ENCODE results near the gene FILIP1L. TPM values are rescaled to one million over a fixed set of nuclear protein-coding genes. Genes with fewer than 3 reads are reported as not detected.

FILIP1L gene
- total RNA-seq, 1 experiment from 2014 or later = 0.07 TPM

GRCh38 chr3:99858469-99858868 lies 255.8 kb downstream of the FILIP1L start:
- Histone ChIP-seq H3K9me3 (ENCODE audit: control insufficient read depth, low read depth, low read length) (no peaks in the 10 kb centered on the region), H2BK15ac (ENCODE audit: low read depth, low read length) (no peak overlapping the region), H3T11ph (ENCODE audit: low read length) (no peak overlapping the region), H2BK120ac (ENCODE audit: low read depth, low read length, poor library complexity, severe bottlenecking) (no peak overlapping the region), H3K79me2 (ENCODE audit: insufficient read depth, low read length) (peaks cover 2% of the 10 kb centered on the region; the same call in 1 of the 2 replicates), H2BK5ac (ENCODE audit: insufficient read length, low read length) (no peak overlapping the region), H3K23me2 (ENCODE audit: insufficient read length, low read depth, low read length, poor library complexity, severe bottlenecking) (no peaks in the 10 kb centered on the region), H3K27ac (ENCODE audit: insufficient read length, low read depth, low read length) (no peak overlapping the region), H3K4me1 (ENCODE audit: insufficient read depth, low read length) (peaks cover 7% of the 10 kb centered on the region; the same call in 1 of the 2 replicates), H4K91ac (ENCODE audit: insufficient read length, low read depth, low read length) (no peak overlapping the region), H4K8ac (replicated peaks; ENCODE audit: insufficient read length, low read depth, low read length) (no peak overlapping the region), H3K14ac (ENCODE audit: insufficient read depth, low read length) (no peak overlapping the region), H4K5ac (ENCODE audit: insufficient read length, low read depth, low read length) (no peak overlapping the region), H3K79me1 (ENCODE audit: insufficient read depth, low read depth, low read length, poor library complexity, severe bottlenecking) (no peaks in the 10 kb centered on the region), H3K56ac (ENCODE audit: insufficient read length, low read depth, low read length) (no peak overlapping the region), H2AFZ (ENCODE audit: low read length) (no peak overlapping the region), H3K23ac (ENCODE audit: insufficient read length, low read depth, low read length) (no peak overlapping the region), H3K4me2 (ENCODE audit: insufficient read depth, insufficient read length, low read length) (no peak overlapping the region), H2BK20ac (ENCODE audit: low read depth, low read length, poor library complexity, severe bottlenecking) (no peak overlapping the region), H3K4ac (ENCODE audit: low read depth, low read length) (no peak overlapping the region), H3K27me3 (ENCODE audit: insufficient read depth, low read length) (no peaks in the 10 kb centered on the region), H3K9ac (ENCODE audit: extremely low read depth, insufficient read length, low read length) (no peak overlapping the region), H4K20me1 (ENCODE audit: control insufficient read depth, insufficient read depth, insufficient read length) (no peaks in the 10 kb centered on the region), H3K18ac (ENCODE audit: insufficient read length, low read depth, low read length) (no peak overlapping the region), H2BK12ac (ENCODE audit: insufficient read length, low read depth, low read length) (no peak overlapping the region), H2AK5ac (ENCODE audit: insufficient read length, low read length) (no peak overlapping the region)
- Mint-ChIP-seq H3K27ac (no peak overlapping the region), H3K4me3 (no peak overlapping the region), H3K36me3 (ENCODE audit: insufficient read depth in 1 of 3, low read depth in 3 of 3) (peaks cover 6 to 9% (median 8%) of the 10 kb centered on the region in 3 experiments; a peak in 6 of 7 replicates), H3K9me3 (peaks cover 0 to 3% of the 10 kb centered on the region in 2 experiments; a peak in 2 of 5 replicates), H3K4me1 (peaks cover 30% of the 10 kb centered on the region in 2 experiments), H3K27me3 (ENCODE audit: low read depth) (no peaks in the 10 kb centered on the region)
- no CpG with 5 or more reads among the region's 2 CpGs for WGBS (ENCODE audit: extremely low coverage, insufficient read length, low lambda C conversion rate)
- TF ChIP-seq, protein P1, sequence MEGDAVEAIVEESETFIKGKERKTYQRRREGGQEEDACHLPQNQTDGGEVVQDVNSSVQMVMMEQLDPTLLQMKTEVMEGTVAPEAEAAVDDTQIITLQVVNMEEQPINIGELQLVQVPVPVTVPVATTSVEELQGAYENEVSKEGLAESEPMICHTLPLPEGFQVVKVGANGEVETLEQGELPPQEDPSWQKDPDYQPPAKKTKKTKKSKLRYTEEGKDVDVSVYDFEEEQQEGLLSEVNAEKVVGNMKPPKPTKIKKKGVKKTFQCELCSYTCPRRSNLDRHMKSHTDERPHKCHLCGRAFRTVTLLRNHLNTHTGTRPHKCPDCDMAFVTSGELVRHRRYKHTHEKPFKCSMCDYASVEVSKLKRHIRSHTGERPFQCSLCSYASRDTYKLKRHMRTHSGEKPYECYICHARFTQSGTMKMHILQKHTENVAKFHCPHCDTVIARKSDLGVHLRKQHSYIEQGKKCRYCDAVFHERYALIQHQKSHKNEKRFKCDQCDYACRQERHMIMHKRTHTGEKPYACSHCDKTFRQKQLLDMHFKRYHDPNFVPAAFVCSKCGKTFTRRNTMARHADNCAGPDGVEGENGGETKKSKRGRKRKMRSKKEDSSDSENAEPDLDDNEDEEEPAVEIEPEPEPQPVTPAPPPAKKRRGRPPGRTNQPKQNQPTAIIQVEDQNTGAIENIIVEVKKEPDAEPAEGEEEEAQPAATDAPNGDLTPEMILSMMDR (conservative IDR thresholded peaks at IDR 0.05) = no peak
- no peak for DNase-seq
